Occipital lobe (tissue), 2 donors: Measurements from ENCODE around the gene TARDBP. TPM values are rescaled to one million over a fixed set of nuclear protein-coding genes. Genes with fewer than 3 reads are reported as not detected.
"Not testable (repeated sequence)": the region's sequence is repeated elsewhere in the genome, so short reads cannot be mapped to it uniquely, and the experiment has no call there.

Source experiments
- DNase-seq: peaks from one replicate; lab custom pipeline; 2025; lab: John Stamatoyannopoulos, UW
- total RNA-seq: library from RNA; depleted of rRNA; stranded (reverse); fragments of >200 nt; gene quantifications from one replicate; pipeline ENCODE4 v1.2.3, GENCODE V29; 2014

The TARDBP gene
- total RNA-seq, 1 donor from 2014 or later: 102 TPM

DNA sequence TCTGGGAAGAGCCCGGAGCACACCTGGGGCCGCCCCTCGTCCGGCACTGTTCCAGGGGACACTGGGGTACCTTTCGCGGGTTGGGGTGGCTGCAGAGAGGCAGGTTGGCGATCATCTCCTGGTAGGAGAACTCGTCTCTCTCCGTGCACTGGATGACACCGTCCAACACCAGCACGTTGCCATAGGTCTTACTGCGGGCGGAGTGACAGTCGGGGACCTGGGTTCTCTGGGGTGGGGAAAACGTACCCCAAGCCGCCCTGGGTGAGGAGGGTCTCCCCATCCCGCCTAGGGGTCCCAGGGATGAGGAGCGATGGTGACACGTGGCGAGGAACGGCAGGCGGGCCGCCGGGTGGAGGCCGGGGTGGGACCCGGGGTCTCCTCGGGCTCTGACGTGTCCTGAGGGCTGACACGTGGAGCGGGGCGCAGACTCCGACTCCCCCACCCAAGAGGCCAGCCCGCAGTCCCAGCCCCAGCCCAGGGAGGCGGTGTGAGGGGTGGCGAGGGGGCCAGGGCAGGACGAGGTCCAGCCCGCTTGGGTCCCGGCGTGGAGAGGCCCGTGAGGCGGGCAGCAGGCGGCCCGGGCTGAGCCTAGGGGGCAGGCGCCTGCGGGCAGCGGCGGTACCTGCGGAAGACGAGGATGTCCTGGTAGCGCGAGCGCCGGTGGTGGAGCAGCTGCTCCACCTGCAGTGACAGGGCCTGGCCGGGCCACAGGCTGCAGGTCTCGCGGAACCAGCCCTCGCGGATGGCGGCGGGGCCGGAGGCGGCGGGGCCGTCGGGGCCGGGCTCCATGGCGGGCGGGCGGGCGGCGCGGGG lies 46.9 kb downstream of the TARDBP start:
- DNase-seq: no peak

- peak; percentile 87 for DNase-seq
These were observed 47.7 kb downstream of the TARDBP start, which contains the start of gene SRM for GRCh38 chr1:11059968-11060830. Gene SRM, minus strand, starts transcription at chr1:11060018. Its CDS starts 75 bp downstream, at chr1:11059943.

DNA sequence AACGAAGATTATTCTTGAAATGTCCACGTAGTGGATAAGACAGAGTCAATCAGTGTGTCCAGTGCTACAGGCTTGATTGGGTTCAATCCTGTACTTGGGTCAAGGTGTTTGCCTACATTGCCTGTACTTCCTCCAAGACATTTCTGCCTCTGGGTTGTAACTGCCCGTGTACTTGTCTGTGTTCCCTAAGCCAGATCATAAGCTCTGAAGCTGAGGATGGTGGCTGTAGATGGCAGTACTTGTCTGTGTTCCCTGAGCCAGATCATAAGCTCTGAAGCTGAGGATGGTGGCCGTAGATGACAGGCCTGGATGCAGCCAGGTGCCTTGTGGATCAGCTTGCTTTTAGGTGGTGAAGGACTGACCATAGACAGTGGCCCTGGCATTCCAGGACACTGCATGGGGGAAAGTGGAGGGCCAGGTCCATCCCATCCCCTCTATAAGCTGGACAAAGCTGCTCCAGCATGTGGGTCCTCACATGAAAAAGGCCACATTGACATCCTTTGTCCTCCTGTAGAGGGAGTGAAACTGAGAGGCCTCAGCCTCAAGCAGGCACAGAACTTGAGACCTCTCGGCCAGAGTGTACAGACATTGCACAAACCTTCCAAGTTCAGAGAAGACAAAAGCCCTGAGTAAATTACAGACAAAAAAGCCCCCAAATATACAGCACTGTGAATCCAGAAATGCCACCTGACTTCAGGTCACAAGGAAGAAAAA lies 49.4 kb downstream of the TARDBP start:
- no peak for DNase-seq

- DNase-seq: peak; percentile 20
These were observed 50.5 kb downstream of the TARDBP start for GRCh38 chr1:11062965-11063401.

DNA sequence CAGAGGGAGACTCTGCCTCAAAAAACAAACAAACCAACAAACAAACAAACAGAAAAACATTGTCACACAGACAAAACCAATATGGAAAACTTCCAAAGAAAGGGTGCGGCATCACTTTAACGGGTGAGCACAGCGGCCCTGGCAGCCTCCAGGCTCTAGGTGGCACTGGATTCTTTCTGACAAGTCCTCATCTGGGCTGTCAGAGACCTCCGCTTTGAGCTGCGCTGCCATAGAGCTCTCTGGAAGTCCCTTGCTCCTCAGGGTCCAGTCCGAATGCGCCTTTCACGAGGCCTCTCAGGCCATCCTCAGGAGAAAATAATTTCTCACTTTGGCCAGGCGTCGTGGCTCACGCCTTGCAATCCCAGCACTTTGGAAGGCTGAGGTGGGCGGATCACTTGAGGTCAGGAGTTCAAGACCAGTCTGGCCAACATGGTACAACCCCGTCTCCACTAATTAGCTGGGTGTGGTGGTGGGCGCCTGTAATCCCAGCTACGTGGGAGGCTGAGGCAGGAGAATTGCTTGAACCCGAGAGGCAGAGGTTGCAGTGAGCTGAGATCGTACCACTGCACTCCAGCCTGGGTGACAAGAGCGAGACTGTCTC lies 51.6 kb downstream of the TARDBP start:
- DNase-seq: not testable (repeated sequence)

DNA sequence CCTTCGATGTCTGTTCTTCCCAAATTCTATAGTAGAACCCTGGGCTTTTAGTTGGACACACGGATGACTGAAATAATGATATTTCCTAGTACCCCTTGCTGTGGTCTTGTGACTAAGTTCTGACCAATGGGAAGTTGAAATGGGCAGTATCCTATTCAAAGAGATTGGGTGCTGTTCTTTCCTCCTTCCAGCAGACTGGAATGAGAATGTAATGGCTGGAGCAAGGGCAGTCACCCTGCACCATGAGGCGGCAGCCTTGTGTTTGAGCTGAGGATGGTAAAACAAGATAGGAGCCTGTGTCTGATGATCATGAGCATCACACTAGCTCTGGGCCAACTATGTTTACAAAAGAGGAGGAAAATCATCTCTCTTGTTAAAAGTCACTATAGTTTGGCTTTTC lies 52.5 kb downstream of the TARDBP start:
- no peak for DNase-seq

- no peak for DNase-seq
These were observed 53.3 kb downstream of the TARDBP start for GRCh38 chr1:11065796-11066195.

- DNase-seq: peak; percentile 28
These were observed 55.5 kb downstream of the TARDBP start for GRCh38 chr1:11067716-11068599.

- no peak for DNase-seq
These were observed 56.4 kb downstream of the TARDBP start for GRCh38 chr1:11068600-11069473.

DNA sequence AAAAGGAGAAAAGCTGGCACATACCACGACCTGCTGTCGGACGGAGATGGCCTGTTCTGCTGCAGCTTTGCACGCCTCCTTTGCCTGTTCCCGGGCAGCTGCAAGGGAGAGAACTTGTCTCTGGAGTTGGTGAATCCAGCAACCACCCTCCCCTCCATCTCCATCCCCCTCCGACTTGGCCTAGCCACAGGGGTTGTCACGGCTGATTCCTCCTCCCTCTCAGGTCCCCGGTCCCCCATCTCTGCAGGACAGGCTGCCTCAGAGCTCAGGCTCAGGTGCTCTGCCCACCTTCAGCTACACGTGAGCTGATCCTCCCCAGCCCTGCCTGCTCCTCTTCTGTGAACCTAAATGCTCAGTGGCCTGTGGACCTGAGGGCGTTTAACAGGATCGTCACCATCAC lies 58.4 kb downstream of the TARDBP start:
- no peak for DNase-seq

GRCh38 chr1:11071463-11072215 lies 59.2 kb downstream of the TARDBP start:
- DNase-seq: no peak

DNA sequence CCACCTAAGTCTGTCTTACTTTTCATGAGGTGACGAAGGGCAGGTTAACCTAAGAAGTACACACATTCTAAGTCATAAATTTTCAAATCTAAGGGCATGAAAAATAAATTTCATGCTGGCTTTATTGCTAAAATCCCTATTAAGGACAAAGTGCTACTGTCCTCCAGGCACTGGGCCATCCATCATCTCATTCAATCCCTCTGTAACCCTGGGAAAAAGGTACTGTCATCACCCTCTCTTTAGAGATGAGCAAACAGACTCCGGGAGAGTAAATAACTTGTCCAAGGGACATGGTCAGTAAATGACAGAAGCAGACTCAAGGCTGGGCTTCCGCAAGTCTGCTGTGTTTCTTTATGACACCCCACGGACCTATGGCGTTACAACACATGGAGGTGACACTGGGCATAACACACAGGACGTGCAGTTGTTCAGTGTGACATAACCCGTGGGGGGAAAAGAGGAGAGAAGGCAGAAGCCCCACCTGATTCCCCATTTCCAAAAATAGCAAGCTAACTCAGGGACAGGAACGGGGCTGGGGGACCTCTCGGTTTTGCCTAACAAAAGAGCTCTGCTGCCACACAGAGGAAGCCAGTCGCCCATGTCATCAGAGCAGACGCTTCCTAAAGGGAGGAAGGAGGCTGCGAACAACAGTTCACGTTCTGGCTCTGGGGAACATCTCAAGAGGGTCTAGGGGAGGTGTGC lies 59.9 kb downstream of the TARDBP start:
- DNase-seq: no peak

DNA sequence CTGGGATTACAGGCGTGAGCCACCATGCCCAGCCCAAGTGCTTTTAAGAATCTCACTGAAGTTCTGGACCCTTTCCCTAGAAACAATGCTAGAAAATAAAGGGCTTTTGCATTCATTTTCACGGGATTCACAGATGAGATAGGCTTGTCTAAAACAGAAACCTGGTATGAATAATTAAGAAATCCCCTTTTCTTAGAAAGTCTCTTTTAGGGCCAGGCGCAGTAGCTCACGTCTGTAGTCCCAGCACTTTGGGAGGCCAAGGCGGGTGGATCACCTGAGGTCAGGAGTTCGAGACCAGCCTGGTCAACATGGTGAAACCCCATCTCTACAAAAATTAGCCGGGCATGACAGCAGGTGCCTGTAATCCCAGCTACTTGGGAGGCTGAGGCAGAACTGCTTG lies 60.9 kb downstream of the TARDBP start:
- not testable (repeated sequence) for DNase-seq

Other genes with a start within 250 kb of the TARDBP start
- 0.62 TPM for gene CASZ1, start 216.0 kb upstream of the TARDBP start, total RNA-seq
- not detected for gene MASP2, start 34.6 kb downstream of the TARDBP start, total RNA-seq
- 10.9 TPM for gene SRM, start 47.4 kb downstream of the TARDBP start, total RNA-seq
- 44.1 TPM for gene EXOSC10, start 87.2 kb downstream of the TARDBP start, total RNA-seq
- not detected for gene ANGPTL7, start 176.7 kb downstream of the TARDBP start, total RNA-seq
- gene MTOR, start 249.9 kb downstream of the TARDBP start, total RNA-seq: 32.1 TPM